Uterus (tissue), 4 donors: ENCODE measurements around the gene CTIF. TPM values are rescaled to one million over a fixed set of nuclear protein-coding genes. Genes with fewer than 3 reads are reported as not detected.

ENCODE experiments used
- DNase-seq, 2 donors: peaks; one replicate each; pipeline ENCODE4 v3.0.0-alpha.2; 2019 to 2020
- H3K27ac ChIP-seq, 2 donors: fragments of 200-600 bp; sonication (generic); 1 replicate in 1 of 2; 2 replicates in 1 of 2; pipeline ENCODE4 v1.5.1; 2016 to 2018
- H3K27me3 ChIP-seq, 2 donors: fragments of 200-600 bp; sonication (generic); one replicate each; pipeline ENCODE4 v1.5.1; 2018 to 2019; ENCODE audit warnings: control low read depth in 1 of 2
- H3K36me3 ChIP-seq, 2 donors: fragments of 200-600 bp; sonication (generic); one replicate each; pipeline ENCODE4 v1.5.1; 2019; ENCODE audit warnings: control low read depth in 1 of 2
- H3K4me1 ChIP-seq, 2 donors: fragments of 200-600 bp; sonication (generic); one replicate each; pipeline ENCODE4 v1.5.1; 2018 to 2019; ENCODE audit warnings: control low read depth in 1 of 2
- H3K4me3 ChIP-seq, 2 donors: fragments of 200-600 bp; sonication (generic); 1 replicate in 1 of 2; 2 replicates in 1 of 2; pipeline ENCODE4 v1.5.1; 2018 to 2019; ENCODE audit warnings: mild to moderate bottlenecking in 1 of 2
- H3K9me3 ChIP-seq, 2 donors: fragments of 200-600 bp; sonication (generic); one replicate each; pipeline ENCODE4 v1.5.1; 2019; ENCODE audit warnings: control low read depth in 1 of 2
- POLR2A ChIP-seq, 2 donors: fragments of 450-650 bp; IDR thresholded peaks; one replicate each; pipeline ENCODE4 v1.6.1; 2016; ENCODE audit warnings: antibody characterized with exemption in 2 of 2, mild to moderate bottlenecking in 1 of 2, moderate library complexity in 1 of 2
- intact Hi-C: fragments of 100-400 bp; cut with DNase I; formaldehyde crosslinking; loops from one replicate; pipeline ENCODE4 v1.15.1; 2023; ENCODE audit warnings: low total_unique reads
- total RNA-seq, 4 donors: library from RNA; depleted of rRNA in 3 of 4; stranded (reverse); fragments of >200 nt in 3 of 4; gene quantifications; one replicate each; pipeline versions ENCODE4 v1.1.0 to v1.2.4, GENCODE V29; 2014 to 2023
- TF ChIP-seq, protein P1 (sequence below), 4 experiments: fragments of 200-600 bp in 2 of 4; fragments of 450-650 bp in 2 of 4; sonication (generic) in 2 of 4; IDR thresholded peaks; one replicate each; pipeline ENCODE4 v1.5.1; 2016 to 2019; ENCODE audit warnings: antibody characterized with exemption in 4 of 4, mild to moderate bottlenecking in 2 of 4, moderate library complexity in 1 of 4
- donor health status: DM: yes; HTN: yes; CAD: no.

CTIF gene
- total RNA-seq, 4 donors from 2014 or later, result 11.3 to 94.3 (median 48.0) TPM

- Histone ChIP-seq H3K4me1 (no peaks in the 10 kb centered on the region), H3K27me3 (no peaks in the 10 kb centered on the region), H3K9me3 (no peaks in the 10 kb centered on the region), H3K27ac (no peak overlapping the region), H3K4me3 (no peak overlapping the region), H3K36me3 (no peaks in the 10 kb centered on the region)
- DNase-seq, result no peak
- TF ChIP-seq, protein P1, sequence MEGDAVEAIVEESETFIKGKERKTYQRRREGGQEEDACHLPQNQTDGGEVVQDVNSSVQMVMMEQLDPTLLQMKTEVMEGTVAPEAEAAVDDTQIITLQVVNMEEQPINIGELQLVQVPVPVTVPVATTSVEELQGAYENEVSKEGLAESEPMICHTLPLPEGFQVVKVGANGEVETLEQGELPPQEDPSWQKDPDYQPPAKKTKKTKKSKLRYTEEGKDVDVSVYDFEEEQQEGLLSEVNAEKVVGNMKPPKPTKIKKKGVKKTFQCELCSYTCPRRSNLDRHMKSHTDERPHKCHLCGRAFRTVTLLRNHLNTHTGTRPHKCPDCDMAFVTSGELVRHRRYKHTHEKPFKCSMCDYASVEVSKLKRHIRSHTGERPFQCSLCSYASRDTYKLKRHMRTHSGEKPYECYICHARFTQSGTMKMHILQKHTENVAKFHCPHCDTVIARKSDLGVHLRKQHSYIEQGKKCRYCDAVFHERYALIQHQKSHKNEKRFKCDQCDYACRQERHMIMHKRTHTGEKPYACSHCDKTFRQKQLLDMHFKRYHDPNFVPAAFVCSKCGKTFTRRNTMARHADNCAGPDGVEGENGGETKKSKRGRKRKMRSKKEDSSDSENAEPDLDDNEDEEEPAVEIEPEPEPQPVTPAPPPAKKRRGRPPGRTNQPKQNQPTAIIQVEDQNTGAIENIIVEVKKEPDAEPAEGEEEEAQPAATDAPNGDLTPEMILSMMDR (IDR thresholded peaks at IDR 0.05), result no peak
- no peak for TF ChIP-seq POLR2A (IDR thresholded peaks at IDR 0.05)
- intact Hi-C loops, result no loop called here
Observed at GRCh38 chr18:48762022-48762421, 223.2 kb downstream of the CTIF start.

DNA sequence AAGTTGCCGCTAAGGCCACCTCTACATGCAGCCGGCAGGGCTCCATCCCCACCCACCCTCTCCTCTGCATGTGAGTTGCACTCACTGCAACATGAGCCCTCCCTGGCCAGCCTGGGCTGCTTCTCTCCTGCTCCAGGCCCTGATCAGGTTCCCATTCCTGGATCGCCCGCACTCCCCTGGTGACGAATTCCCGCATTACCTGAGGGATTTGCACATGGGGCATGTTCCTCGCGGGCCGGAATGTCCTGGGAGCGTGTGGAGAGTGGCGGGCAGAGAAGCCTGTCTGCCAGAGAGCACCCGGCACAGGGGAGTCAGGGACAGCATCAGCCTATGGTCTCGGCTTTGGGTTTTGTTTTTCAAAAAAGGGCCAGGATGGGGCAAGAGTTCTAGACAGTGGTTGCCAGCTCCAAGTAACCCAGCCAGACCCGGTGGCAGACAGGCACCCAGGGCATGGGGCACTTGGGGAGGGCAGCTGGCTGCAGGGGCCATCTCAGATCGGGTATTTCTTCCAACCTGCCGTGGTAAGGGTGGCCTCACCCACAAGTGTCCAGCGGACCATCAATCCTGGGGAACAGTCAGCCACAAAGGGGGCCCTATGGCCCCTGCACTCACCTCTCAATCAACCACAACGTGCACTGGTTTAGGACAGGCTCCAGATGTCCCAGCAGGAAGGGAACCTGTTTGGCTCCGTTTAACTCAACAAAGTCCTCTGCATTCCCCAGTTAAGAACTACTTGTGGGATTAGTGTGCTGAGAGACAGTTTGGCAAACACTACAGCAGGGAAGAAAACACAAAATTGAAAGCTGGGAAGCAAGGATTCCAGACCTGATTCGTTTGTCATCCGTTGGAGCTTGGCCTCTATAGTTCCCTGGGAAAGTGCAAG lies 224.2 kb downstream of the CTIF start:
- intact Hi-C loops, result no loop called here
- Histone ChIP-seq H3K27ac (no peak overlapping the region), H3K4me1 (no peaks in the 10 kb centered on the region), H3K9me3 (no peaks in the 10 kb centered on the region), H3K27me3 (no peaks in the 10 kb centered on the region), H3K36me3 (no peaks in the 10 kb centered on the region), H3K4me3 (no peak overlapping the region)
- DNase-seq, result no peak
- no peak for TF ChIP-seq POLR2A (IDR thresholded peaks at IDR 0.05)
- TF ChIP-seq, protein P1 (IDR thresholded peaks at IDR 0.05), result no peak

GRCh38 chr18:48763719-48764100 lies 224.9 kb downstream of the CTIF start:
- H3K27me3 ChIP-seq, result no peaks in the 10 kb centered on the region
- no peak overlapping the region for H3K4me3 ChIP-seq
- H3K27ac ChIP-seq, result no peak overlapping the region
- no peak for TF ChIP-seq POLR2A (IDR thresholded peaks at IDR 0.05)
- TF ChIP-seq, protein P1 (IDR thresholded peaks at IDR 0.05), result no peak
- intact Hi-C loops, result no loop called here
- H3K36me3 ChIP-seq, result no peaks in the 10 kb centered on the region
- no peaks in the 10 kb centered on the region for H3K4me1 ChIP-seq
- no peak for DNase-seq
- H3K9me3 ChIP-seq, result no peaks in the 10 kb centered on the region

GRCh38 chr18:48765053-48765452 lies 226.2 kb downstream of the CTIF start:
- Histone ChIP-seq H3K27me3 (no peaks in the 10 kb centered on the region), H3K36me3 (no peaks in the 10 kb centered on the region), H3K9me3 (no peaks in the 10 kb centered on the region), H3K4me1 (no peaks in the 10 kb centered on the region), H3K4me3 (no peak overlapping the region), H3K27ac (no peak overlapping the region)
- DNase-seq, result no peak
- TF ChIP-seq POLR2A (IDR thresholded peaks at IDR 0.05), result no peak
- TF ChIP-seq, protein P1 (IDR thresholded peaks at IDR 0.05), result no peak
- intact Hi-C loops, result no loop called here

DNA sequence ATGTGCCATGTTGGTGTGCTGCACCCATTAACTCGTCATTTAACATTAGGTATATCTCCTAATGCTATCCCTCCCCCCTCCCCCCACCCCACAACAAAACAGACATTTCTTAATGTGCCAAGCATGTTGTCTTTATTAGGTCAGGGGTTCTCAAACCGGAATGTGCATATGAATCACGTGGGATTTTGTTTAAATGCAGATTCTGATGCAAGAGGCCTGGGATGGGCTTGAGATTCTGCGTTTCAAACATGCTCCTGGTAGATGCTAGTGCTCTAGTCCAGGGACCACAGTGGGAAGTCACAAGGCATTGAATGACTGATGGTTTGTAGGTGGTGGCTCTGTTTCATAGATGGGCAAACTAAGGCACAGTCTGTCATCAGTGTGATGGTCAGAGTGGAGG lies 227.2 kb downstream of the CTIF start:
- Histone ChIP-seq H3K36me3 (no peaks in the 10 kb centered on the region), H3K9me3 (no peaks in the 10 kb centered on the region), H3K4me3 (no peak overlapping the region), H3K4me1 (no peaks in the 10 kb centered on the region), H3K27me3 (no peaks in the 10 kb centered on the region), H3K27ac (no peak overlapping the region)
- no peak for DNase-seq
- no peak for TF ChIP-seq POLR2A (IDR thresholded peaks at IDR 0.05)
- TF ChIP-seq, protein P1 (IDR thresholded peaks at IDR 0.05), result no peak
- intact Hi-C loops, result no loop called here
